HL-60 (cell line): ENCODE data around the gene CDH23.

Experiments used
- POLR2AphosphoS5 ChIP-seq: IDR thresholded peaks from 2 replicates; pipeline ENCODE4 v1.6.1; 2012; ENCODE audit warnings: low read depth
- TF ChIP-seq, protein P1 (sequence below): IDR thresholded peaks from one replicate; pipeline ENCODE4 v1.5.1; 2011; ENCODE audit warnings: low read length, control low read depth, inconsistent platforms; ENCODE audit not compliant: insufficient read depth

DNA sequence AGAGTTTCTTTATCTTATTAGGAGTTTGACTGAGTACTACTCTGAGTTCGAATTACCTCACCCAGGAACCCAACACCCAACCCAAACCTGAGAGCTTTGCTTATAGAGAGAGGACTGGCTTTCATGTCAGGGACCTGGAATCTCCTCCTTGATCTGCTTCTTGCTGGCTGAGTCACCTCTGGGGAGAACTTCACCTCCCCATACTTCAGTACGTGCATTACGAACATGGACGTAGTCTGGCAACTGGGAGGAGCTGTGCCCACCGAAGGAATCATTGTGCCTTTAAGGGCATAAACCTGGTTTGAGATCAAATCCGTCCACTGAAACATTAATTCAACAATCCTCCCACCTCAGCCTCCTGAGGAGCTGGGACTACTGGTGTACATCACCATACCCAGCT, 466.5 kb downstream of the CDH23 start:
- TF ChIP-seq, protein P1, sequence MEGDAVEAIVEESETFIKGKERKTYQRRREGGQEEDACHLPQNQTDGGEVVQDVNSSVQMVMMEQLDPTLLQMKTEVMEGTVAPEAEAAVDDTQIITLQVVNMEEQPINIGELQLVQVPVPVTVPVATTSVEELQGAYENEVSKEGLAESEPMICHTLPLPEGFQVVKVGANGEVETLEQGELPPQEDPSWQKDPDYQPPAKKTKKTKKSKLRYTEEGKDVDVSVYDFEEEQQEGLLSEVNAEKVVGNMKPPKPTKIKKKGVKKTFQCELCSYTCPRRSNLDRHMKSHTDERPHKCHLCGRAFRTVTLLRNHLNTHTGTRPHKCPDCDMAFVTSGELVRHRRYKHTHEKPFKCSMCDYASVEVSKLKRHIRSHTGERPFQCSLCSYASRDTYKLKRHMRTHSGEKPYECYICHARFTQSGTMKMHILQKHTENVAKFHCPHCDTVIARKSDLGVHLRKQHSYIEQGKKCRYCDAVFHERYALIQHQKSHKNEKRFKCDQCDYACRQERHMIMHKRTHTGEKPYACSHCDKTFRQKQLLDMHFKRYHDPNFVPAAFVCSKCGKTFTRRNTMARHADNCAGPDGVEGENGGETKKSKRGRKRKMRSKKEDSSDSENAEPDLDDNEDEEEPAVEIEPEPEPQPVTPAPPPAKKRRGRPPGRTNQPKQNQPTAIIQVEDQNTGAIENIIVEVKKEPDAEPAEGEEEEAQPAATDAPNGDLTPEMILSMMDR: no peak
- no peak for TF ChIP-seq POLR2AphosphoS5
